ENCODE results near the gene SUPT3H.

DNA sequence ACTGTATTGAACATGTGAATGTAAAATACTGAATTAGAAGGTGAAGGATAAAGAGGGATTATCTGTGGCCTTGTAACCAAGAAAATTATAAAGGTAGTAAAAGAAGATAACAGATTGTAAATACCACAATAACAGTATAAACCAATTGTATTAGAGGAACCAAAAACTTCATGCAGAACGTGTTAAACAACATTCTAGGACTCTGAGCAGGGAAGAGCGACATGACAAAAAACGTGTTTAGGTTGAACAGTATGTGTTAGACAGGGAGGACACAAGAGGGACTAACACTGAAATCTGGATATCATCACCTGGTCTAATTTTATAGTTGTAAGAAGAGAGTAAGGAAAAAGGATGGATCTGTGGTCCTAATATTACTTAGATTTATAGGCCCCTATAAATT lies 308.6 kb downstream of the SUPT3H start:
- TF ChIP-seq POLR2A (IDR thresholded peaks at IDR 0.05) (no peak), CTCF (IDR thresholded peaks at IDR 0.05) (no peak)
